ENCODE measurements around the gene RNF151.

The RNF151 gene

GRCh38 chr16:1944612-1945199, 21.9 kb upstream of the RNF151 start:
- no peaks in the 10 kb centered on the region for H3K36me3 ChIP-seq (ENCODE audit: low read length)
- no peak overlapping the region for H2AFZ ChIP-seq (ENCODE audit: low read depth, low read length, severe bottlenecking)
- no peaks in the 10 kb centered on the region for H4K20me1 ChIP-seq (ENCODE audit: low read depth, low read length)
- no peak overlapping the region for H3K4me3 ChIP-seq (ENCODE audit: insufficient read depth, low read length, poor library complexity, severe bottlenecking)
- no peak overlapping the region for H3K4me2 ChIP-seq (ENCODE audit: low read depth, low read length, poor library complexity, severe bottlenecking)
- no peaks in the 10 kb centered on the region for H3K9me3 ChIP-seq (ENCODE audit: insufficient read depth, low read length)
- H3K79me2 ChIP-seq (ENCODE audit: insufficient read depth, low read length), result no peaks in the 10 kb centered on the region
- H3K9me2 ChIP-seq (replicated peaks; ENCODE audit: insufficient read depth, low read length), result no peaks in the 10 kb centered on the region
- no peak overlapping the region for H3K27ac ChIP-seq (ENCODE audit: low read depth, low read length)
- no peaks in the 10 kb centered on the region for H3K27me3 ChIP-seq (ENCODE audit: low read length)
- no peak overlapping the region for H3K9ac ChIP-seq (ENCODE audit: low read length)
- TF ChIP-seq CTCF (IDR thresholded peaks at IDR 0.05; ENCODE audit: insufficient read depth, low read length, poor library complexity, severe bottlenecking), result no peak
- TF ChIP-seq EZH2phosphoT487 (conservative IDR thresholded peaks at IDR 0.05; ENCODE audit: low read length), result no peak
- no peaks in the 10 kb centered on the region for H3F3A ChIP-seq (ENCODE audit: insufficient read depth)

- no peaks in the 10 kb centered on the region for H3K9me2 ChIP-seq (replicated peaks; ENCODE audit: insufficient read depth, low read length)
- no peak overlapping the region for H3K4me3 ChIP-seq (ENCODE audit: insufficient read depth, low read length, poor library complexity, severe bottlenecking)
- H3K27ac ChIP-seq (ENCODE audit: low read depth, low read length), result no peak overlapping the region
- H3K79me2 ChIP-seq (ENCODE audit: insufficient read depth, low read length), result no peaks in the 10 kb centered on the region
- no peaks in the 10 kb centered on the region for H3K9me3 ChIP-seq (ENCODE audit: insufficient read depth, low read length)
- H3K27me3 ChIP-seq (ENCODE audit: low read length), result no peaks in the 10 kb centered on the region
- TF ChIP-seq EZH2phosphoT487 (conservative IDR thresholded peaks at IDR 0.05; ENCODE audit: low read length) (no peak), CTCF (IDR thresholded peaks at IDR 0.05; ENCODE audit: insufficient read depth, low read length, poor library complexity, severe bottlenecking) (no peak)
- H3K36me3 ChIP-seq (ENCODE audit: low read length), result no peaks in the 10 kb centered on the region
- H3K4me2 ChIP-seq (ENCODE audit: low read depth, low read length, poor library complexity, severe bottlenecking), result no peak overlapping the region
- no peak overlapping the region for H3K9ac ChIP-seq (ENCODE audit: low read length)
- no peaks in the 10 kb centered on the region for H3F3A ChIP-seq (ENCODE audit: insufficient read depth)
- H2AFZ ChIP-seq (ENCODE audit: low read depth, low read length, severe bottlenecking), result no peak overlapping the region
- H4K20me1 ChIP-seq (ENCODE audit: low read depth, low read length), result no peaks in the 10 kb centered on the region
Observed at GRCh38 chr16:1945559-1946391, 20.9 kb upstream of the RNF151 start.

GRCh38 chr16:1946495-1947368, 19.9 kb upstream of the RNF151 start:
- Histone ChIP-seq H3K4me3 (ENCODE audit: insufficient read depth, low read length, poor library complexity, severe bottlenecking) (no peak overlapping the region), H3K4me2 (ENCODE audit: low read depth, low read length, poor library complexity, severe bottlenecking) (no peak overlapping the region), H3F3A (ENCODE audit: insufficient read depth) (no peaks in the 10 kb centered on the region), H3K36me3 (ENCODE audit: low read length) (no peaks in the 10 kb centered on the region), H3K9me2 (replicated peaks; ENCODE audit: insufficient read depth, low read length) (no peaks in the 10 kb centered on the region), H3K27ac (ENCODE audit: low read depth, low read length) (no peak overlapping the region), H4K20me1 (ENCODE audit: low read depth, low read length) (no peaks in the 10 kb centered on the region), H3K9ac (ENCODE audit: low read length) (no peak overlapping the region), H3K9me3 (ENCODE audit: insufficient read depth, low read length) (no peaks in the 10 kb centered on the region), H3K27me3 (ENCODE audit: low read length) (no peaks in the 10 kb centered on the region), H2AFZ (ENCODE audit: low read depth, low read length, severe bottlenecking) (no peak overlapping the region), H3K79me2 (ENCODE audit: insufficient read depth, low read length) (no peaks in the 10 kb centered on the region)
- TF ChIP-seq CTCF (IDR thresholded peaks at IDR 0.05; ENCODE audit: insufficient read depth, low read length, poor library complexity, severe bottlenecking), result peak; percentile 10
- TF ChIP-seq EZH2phosphoT487 (conservative IDR thresholded peaks at IDR 0.05; ENCODE audit: low read length), result no peak

All from SU-DHL-6 (cell line).